AG04450 (cell line): ENCODE data around the gene IFNL4. TPM values are rescaled to one million over a fixed set of nuclear protein-coding genes. Genes with fewer than 3 reads are reported as not detected.

ENCODE experiments used
- CTCF ChIA-PET: fragments of 300-600, 350-600 bp; formaldehyde crosslinking; extraction: SDS; loops from one replicate; lab custom pipeline; 2022; ENCODE audit warnings: antibody characterized with exemption, inconsistent platforms; lab: Charles Lee
- POLR2A ChIA-PET: fragments of 350-600 bp; formaldehyde crosslinking; extraction: SDS; loops from one replicate; lab custom pipeline; 2021; ENCODE audit warnings: antibody characterized with exemption, inconsistent platforms; lab: Yijun Ruan, JAX
- DNase-seq: peaks from one replicate; pipeline ENCODE4 v3.0.0-alpha.2; 2011; ENCODE audit warnings: low read depth, low spot score
- H3K27ac ChIP-seq: one replicate; pipeline ENCODE4 v1.5.1; 2012; ENCODE audit warnings: low read depth, low read length, control low read depth
- H3K27me3 ChIP-seq: one replicate; pipeline ENCODE4 v1.6.0; 2012; ENCODE audit warnings: low read length; ENCODE audit not compliant: control insufficient read depth, insufficient read depth
- H3K4me3 ChIP-seq: 2 replicates; pipeline ENCODE4 v1.5.1; 2011; ENCODE audit warnings: mild to moderate bottlenecking, low read depth, low read length, control low read depth
- H3K9me3 ChIP-seq: 2 replicates; pipeline ENCODE4 v1.5.1; 2012; ENCODE audit warnings: low read length; ENCODE audit not compliant: control insufficient read depth, insufficient read depth
- polyA plus RNA-seq: library from polyadenylated mRNA; depleted of rRNA; stranded (reverse); fragments of >200 nt; gene quantifications from 2 replicates; pipeline ENCODE4 v1.2.3, GENCODE V29; 2011
- TF ChIP-seq, protein P1 (sequence below): IDR thresholded peaks from 2 replicates; pipeline ENCODE4 v1.5.1; 2011; ENCODE audit warnings: low read depth, low read length, control low read depth, inconsistent platforms

IFNL4 gene
- polyA plus RNA-seq, 1 experiment: not detected

DNA sequence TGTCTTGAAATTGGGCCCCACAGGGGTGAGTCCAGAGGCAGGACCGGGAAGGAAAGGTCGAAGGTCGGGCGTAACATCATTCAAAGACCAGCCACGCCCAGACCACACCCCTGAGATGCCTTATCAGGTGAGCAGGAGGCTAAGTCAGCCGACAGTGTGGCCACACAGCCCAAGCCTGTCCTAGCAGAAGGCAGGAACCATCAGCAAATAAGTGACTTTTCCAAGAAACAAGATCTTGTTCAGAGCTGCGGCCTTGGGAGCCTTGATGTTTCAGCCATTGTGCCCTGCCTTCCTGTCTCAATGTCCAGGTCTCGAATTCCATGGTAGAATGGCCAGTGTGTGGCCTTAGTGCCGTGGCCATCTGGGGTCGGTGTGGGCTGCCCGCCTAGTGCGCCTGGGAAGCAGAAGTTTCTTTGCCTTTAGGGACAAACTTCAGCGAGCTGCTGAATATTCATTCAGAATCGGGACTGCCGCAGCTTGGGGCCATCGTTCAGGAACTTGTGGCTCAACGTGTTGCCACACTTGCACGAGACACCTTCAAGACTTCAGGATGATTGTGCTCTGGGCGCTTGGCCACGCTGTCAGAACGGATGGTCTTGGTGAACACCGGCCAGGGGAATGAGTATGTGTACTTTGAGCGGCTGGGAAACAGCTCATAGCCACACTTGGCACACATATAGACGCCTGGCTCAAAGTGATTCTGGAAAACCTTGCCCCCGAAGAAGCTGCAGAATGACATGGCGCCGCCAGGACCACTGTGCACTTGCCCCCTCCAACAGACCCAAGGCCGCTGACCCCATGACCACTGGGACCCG is 6.1 kb upstream of the IFNL4 start:
- ChIA-PET CTCF (no interaction called here), POLR2A (interaction anchor here (0.6 kb wide), 1 partner anchor 25 kb away, joined by 7 read pairs; no protein-coding TSS in a partner anchor)
- peaks cover 26% of the 10 kb centered on the region for H3K27me3 ChIP-seq
- H3K4me3 ChIP-seq: no peak overlapping the region
- H3K27ac ChIP-seq: no peak overlapping the region
- no peak for DNase-seq
- H3K9me3 ChIP-seq: no peaks in the 10 kb centered on the region; the same call in 1 of the 2 replicates
- TF ChIP-seq, protein P1, sequence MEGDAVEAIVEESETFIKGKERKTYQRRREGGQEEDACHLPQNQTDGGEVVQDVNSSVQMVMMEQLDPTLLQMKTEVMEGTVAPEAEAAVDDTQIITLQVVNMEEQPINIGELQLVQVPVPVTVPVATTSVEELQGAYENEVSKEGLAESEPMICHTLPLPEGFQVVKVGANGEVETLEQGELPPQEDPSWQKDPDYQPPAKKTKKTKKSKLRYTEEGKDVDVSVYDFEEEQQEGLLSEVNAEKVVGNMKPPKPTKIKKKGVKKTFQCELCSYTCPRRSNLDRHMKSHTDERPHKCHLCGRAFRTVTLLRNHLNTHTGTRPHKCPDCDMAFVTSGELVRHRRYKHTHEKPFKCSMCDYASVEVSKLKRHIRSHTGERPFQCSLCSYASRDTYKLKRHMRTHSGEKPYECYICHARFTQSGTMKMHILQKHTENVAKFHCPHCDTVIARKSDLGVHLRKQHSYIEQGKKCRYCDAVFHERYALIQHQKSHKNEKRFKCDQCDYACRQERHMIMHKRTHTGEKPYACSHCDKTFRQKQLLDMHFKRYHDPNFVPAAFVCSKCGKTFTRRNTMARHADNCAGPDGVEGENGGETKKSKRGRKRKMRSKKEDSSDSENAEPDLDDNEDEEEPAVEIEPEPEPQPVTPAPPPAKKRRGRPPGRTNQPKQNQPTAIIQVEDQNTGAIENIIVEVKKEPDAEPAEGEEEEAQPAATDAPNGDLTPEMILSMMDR: no peak

DNA sequence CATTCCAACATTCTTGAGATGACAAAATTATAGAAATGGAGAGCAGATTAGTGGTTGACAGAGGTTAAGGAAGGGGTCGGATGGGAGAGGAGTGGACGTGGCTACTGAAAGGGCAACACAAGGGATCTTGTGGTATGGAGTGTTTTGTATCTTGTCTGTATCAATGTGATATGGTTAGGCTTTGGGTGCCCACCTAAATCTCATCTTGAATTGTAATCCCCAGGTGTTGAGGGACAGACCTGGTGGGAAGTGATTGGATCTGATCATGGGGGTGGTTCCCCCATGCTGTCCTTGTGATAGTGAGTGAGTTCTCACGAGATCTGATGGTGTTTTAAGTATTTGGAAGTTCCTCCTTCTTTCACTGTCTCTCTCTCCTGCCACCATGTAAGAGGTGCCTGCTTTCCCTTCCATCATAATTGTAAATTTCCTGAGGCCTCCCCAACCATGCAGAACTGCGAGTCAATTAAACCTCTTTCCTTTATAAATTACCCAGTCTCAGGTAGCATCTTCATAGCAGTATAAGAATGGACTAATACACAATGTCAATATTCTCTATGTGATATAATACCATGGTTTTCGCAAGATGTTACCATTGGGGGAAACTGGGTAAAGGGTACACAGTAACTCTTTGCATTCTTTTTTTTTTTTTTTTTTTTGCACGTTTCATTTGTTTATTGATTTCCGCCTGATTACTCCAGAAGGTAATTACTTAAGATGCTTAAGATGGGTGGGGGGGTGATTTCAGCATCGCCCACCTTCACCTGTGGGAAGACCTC is 4.9 kb upstream of the IFNL4 start:
- Histone ChIP-seq H3K9me3 (no peaks in the 10 kb centered on the region; the same call in 1 of the 2 replicates), H3K27me3 (peaks cover 38% of the 10 kb centered on the region), H3K4me3 (no peak overlapping the region), H3K27ac (no peak overlapping the region)
- TF ChIP-seq, protein P1: no peak
- CTCF ChIA-PET: no interaction called here
- DNase-seq: no peak
- POLR2A ChIA-PET: no interaction called here

DNA sequence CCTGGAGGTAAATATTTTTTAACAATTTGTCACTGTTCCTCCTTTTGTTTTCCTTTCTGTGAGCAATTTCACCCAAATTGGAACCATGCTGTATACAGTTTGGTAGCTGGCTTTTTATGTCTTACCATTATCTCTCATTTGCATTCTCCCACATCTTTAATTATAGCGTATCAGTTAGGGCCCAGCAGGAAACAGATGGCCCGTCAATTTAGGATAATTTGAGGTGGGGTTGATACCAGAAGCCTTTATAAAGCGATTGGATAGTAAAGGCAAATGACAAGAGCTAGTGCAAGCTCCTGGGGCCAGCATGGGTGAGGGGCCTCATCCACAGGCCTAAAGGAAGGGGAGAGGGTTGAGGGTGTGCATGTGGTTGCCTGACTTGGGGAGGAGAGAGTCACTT is 3.8 kb upstream of the IFNL4 start:
- POLR2A ChIA-PET: no interaction called here
- TF ChIP-seq, protein P1: no peak
- CTCF ChIA-PET: no interaction called here
- Histone ChIP-seq H3K9me3 (peaks cover 6% of the 10 kb centered on the region; the same call in 1 of the 2 replicates), H3K27ac (no peak overlapping the region), H3K27me3 (peaks cover 47% of the 10 kb centered on the region), H3K4me3 (no peak overlapping the region)
- DNase-seq: no peak

DNA sequence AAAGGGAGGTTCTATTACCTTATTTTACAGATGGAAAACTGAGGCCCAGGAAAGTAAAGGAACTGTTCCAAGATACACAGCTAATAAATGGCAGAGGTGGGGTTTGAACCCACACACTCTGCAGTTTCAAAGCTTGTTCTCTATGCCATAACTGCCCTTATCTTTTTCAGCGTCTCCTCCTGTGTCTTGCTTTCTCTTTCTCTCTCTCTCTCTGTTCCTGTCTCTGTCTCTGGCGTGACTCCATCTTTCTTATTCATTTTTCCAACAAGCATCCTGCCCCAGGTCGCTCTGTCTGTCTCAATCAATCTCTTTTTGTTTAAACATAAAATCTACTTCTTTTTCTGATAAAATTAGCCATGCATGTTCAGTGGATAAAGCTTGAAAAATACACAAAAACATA is 3.2 kb upstream of the IFNL4 start:
- POLR2A ChIA-PET: no interaction called here
- Histone ChIP-seq H3K4me3 (no peak overlapping the region), H3K27me3 (peaks cover 53% of the 10 kb centered on the region), H3K27ac (no peak overlapping the region), H3K9me3 (peaks cover 12% of the 10 kb centered on the region; the same call in 1 of the 2 replicates)
- CTCF ChIA-PET: no interaction called here
- DNase-seq: no peak
- TF ChIP-seq, protein P1: no peak
